Nephron (organoid): Measurements from ENCODE around the gene MAGI1.
A peak's percentile ranks its signal among the peaks of the same experiment; 100 is the strongest.

Experiments used
- H3K27ac Mint-ChIP-seq, 3 experiments: 2 replicates each; pipeline ENCODE4 v1.8.0; 2020; ENCODE audit warnings: mixed read lengths in 3 of 3, mild to moderate bottlenecking in 2 of 3, moderate library complexity in 1 of 3
- H3K27me3 Mint-ChIP-seq: 2 replicates; pipeline ENCODE4 v1.8.0; 2021; ENCODE audit warnings: low read depth, mild to moderate bottlenecking, moderate library complexity, mixed read lengths
- H3K36me3 Mint-ChIP-seq: 2 replicates; pipeline ENCODE4 v1.8.0; 2020; ENCODE audit warnings: low read depth, mixed read lengths
- H3K4me1 Mint-ChIP-seq: 2 replicates; pipeline ENCODE4 v1.8.0; 2020; ENCODE audit warnings: mixed read lengths
- H3K4me3 Mint-ChIP-seq, 3 experiments: 2 replicates each; pipeline ENCODE4 v1.8.0; 2020; ENCODE audit warnings: mild to moderate bottlenecking in 3 of 3, mixed read lengths in 3 of 3, moderate library complexity in 2 of 3
- H3K9me3 Mint-ChIP-seq: 2 replicates; pipeline ENCODE4 v1.8.0; 2020; ENCODE audit warnings: mixed read lengths
- CTCF ChIP-seq, 3 experiments: fragments of 200-600 bp; sonication (generic); IDR thresholded peaks; one replicate each; pipeline ENCODE4 v1.5.0; 2021; ENCODE audit warnings: antibody characterized with exemption in 3 of 3; ENCODE audit not compliant: unreplicated experiment in 3 of 3

The MAGI1 gene

GRCh38 chr3:65830948-65831732, 207.6 kb downstream of the MAGI1 start:
- peaks cover 46% of the 10 kb centered on the region for H3K4me1 Mint-ChIP-seq
- no peak overlapping the region for H3K4me3 Mint-ChIP-seq
- H3K27ac Mint-ChIP-seq, result peak overlapping the region in 1 of 3 experiments; percentile 47
- no peaks in the 10 kb centered on the region for H3K27me3 Mint-ChIP-seq
- peaks cover 4% of the 10 kb centered on the region for H3K36me3 Mint-ChIP-seq
- H3K9me3 Mint-ChIP-seq, result no peaks in the 10 kb centered on the region
- no peak for TF ChIP-seq CTCF (IDR thresholded peaks at IDR 0.05; ENCODE audit: unreplicated experiment in 3 of 3)

- Mint-ChIP-seq H3K27ac (no peak overlapping the region), H3K27me3 (no peaks in the 10 kb centered on the region), H3K4me1 (peaks cover 52% of the 10 kb centered on the region), H3K36me3 (no peaks in the 10 kb centered on the region), H3K4me3 (no peak overlapping the region), H3K9me3 (no peaks in the 10 kb centered on the region)
- TF ChIP-seq CTCF (IDR thresholded peaks at IDR 0.05; ENCODE audit: unreplicated experiment in 3 of 3), result no peak
Observed at GRCh38 chr3:65829228-65829627, 209.5 kb downstream of the MAGI1 start.

- TF ChIP-seq CTCF (IDR thresholded peaks at IDR 0.05; ENCODE audit: unreplicated experiment in 3 of 3), result no peak
- Mint-ChIP-seq H3K9me3 (no peaks in the 10 kb centered on the region), H3K27me3 (no peaks in the 10 kb centered on the region), H3K27ac (no peak overlapping the region), H3K36me3 (no peaks in the 10 kb centered on the region), H3K4me3 (no peak overlapping the region), H3K4me1 (peaks cover 48% of the 10 kb centered on the region)
Observed at GRCh38 chr3:65828706-65829105, 210.0 kb downstream of the MAGI1 start.

- peaks cover 3% of the 10 kb centered on the region for H3K36me3 Mint-ChIP-seq
- no peak overlapping the region for H3K4me3 Mint-ChIP-seq
- H3K27me3 Mint-ChIP-seq, result no peaks in the 10 kb centered on the region
- peaks cover 34% of the 10 kb centered on the region for H3K4me1 Mint-ChIP-seq
- H3K27ac Mint-ChIP-seq, result no peak overlapping the region
- H3K9me3 Mint-ChIP-seq, result no peaks in the 10 kb centered on the region
- no peak for TF ChIP-seq CTCF (IDR thresholded peaks at IDR 0.05; ENCODE audit: unreplicated experiment in 3 of 3)
Observed at GRCh38 chr3:65827076-65827475, 211.6 kb downstream of the MAGI1 start.

GRCh38 chr3:65824166-65824565, 214.6 kb downstream of the MAGI1 start:
- peaks cover 3% of the 10 kb centered on the region for H3K9me3 Mint-ChIP-seq
- TF ChIP-seq CTCF (IDR thresholded peaks at IDR 0.05; ENCODE audit: unreplicated experiment in 3 of 3), result no peak
- H3K36me3 Mint-ChIP-seq, result peaks cover 6% of the 10 kb centered on the region
- peak overlapping the region in 2 of 3 experiments; percentile 14 to 32 for H3K27ac Mint-ChIP-seq
- H3K27me3 Mint-ChIP-seq, result no peaks in the 10 kb centered on the region
- H3K4me3 Mint-ChIP-seq, result no peak overlapping the region
- peaks cover 17% of the 10 kb centered on the region for H3K4me1 Mint-ChIP-seq

GRCh38 chr3:65820600-65820999, 218.1 kb downstream of the MAGI1 start:
- peaks cover 3% of the 10 kb centered on the region for H3K9me3 Mint-ChIP-seq
- H3K36me3 Mint-ChIP-seq, result peaks cover 6% of the 10 kb centered on the region
- H3K27me3 Mint-ChIP-seq, result no peaks in the 10 kb centered on the region
- peaks cover 15% of the 10 kb centered on the region for H3K4me1 Mint-ChIP-seq
- no peak overlapping the region for H3K27ac Mint-ChIP-seq
- TF ChIP-seq CTCF (IDR thresholded peaks at IDR 0.05; ENCODE audit: unreplicated experiment in 3 of 3), result no peak
- no peak overlapping the region for H3K4me3 Mint-ChIP-seq
